NCI-H526 (cell line): ENCODE data around the gene ZNF688.
"Not testable (repeated sequence)": the region's sequence is repeated elsewhere in the genome, so short reads cannot be mapped to it uniquely, and the experiment has no call there.

Source experiments
- DNase-seq, 2 experiments: peaks; one replicate each; lab custom pipeline; 2025; lab: John Stamatoyannopoulos, UW

Gene ZNF688

GRCh38 chr16:30557707-30557956, 13.9 kb downstream of the ZNF688 start:
- peak in 1 of 2 experiments; percentile 47 for DNase-seq

- peak in 1 of 2 experiments; percentile 15 for DNase-seq
Observed at GRCh38 chr16:30556125-30556473, 15.4 kb downstream of the ZNF688 start.

- DNase-seq: no peak
Observed at GRCh38 chr16:30555315-30556124, 16.0 kb downstream of the ZNF688 start.

GRCh38 chr16:30554557-30555314, 16.8 kb downstream of the ZNF688 start:
- no peak for DNase-seq

- DNase-seq: no peak
Observed at GRCh38 chr16:30553393-30553899, 18.1 kb downstream of the ZNF688 start.

- DNase-seq: no peak
Observed at GRCh38 chr16:30552956-30553355, 18.6 kb downstream of the ZNF688 start.

GRCh38 chr16:30551781-30552180, 19.7 kb downstream of the ZNF688 start:
- no peak for DNase-seq

GRCh38 chr16:30548416-30549253, 22.9 kb downstream of the ZNF688 start:
- no peak for DNase-seq

GRCh38 chr16:30546115-30546514, 25.4 kb downstream of the ZNF688 start:
- DNase-seq: no peak

- no peak for DNase-seq
Observed at GRCh38 chr16:30543067-30543466, 28.4 kb downstream of the ZNF688 start.

- DNase-seq: no peak
Observed at GRCh38 chr16:30541502-30542329, 29.8 kb downstream of the ZNF688 start.

- not testable (repeated sequence) for DNase-seq
Observed at GRCh38 chr16:30540916-30541464, 30.5 kb downstream of the ZNF688 start.

- peak; percentile 80 to 89 for DNase-seq
Observed at GRCh38 chr16:30539986-30540526, 31.5 kb downstream of the ZNF688 start.

GRCh38 chr16:30539000-30539964, 32.2 kb downstream of the ZNF688 start:
- no peak for DNase-seq

GRCh38 chr16:30536391-30537024, 35.0 kb downstream of the ZNF688 start:
- DNase-seq: not testable (repeated sequence)

GRCh38 chr16:30535777-30536190, 35.7 kb downstream of the ZNF688 start:
- DNase-seq: peak; percentile 35 to 77

- peak in 1 of 2 experiments; percentile 69 for DNase-seq
Observed at GRCh38 chr16:30535106-30535776, 36.3 kb downstream of the ZNF688 start.

- DNase-seq: peak; percentile 40 to 91
Observed at GRCh38 chr16:30534368-30535105, 37.0 kb downstream of the ZNF688 start, which contains the start of gene ZNF747. ZNF747 (minus strand) TSS chr16:30534858; CDS start chr16:30534679, 179 bp downstream.
